GM12878 (cell line): ENCODE results near the gene COX10. TPM values are rescaled to one million over a fixed set of nuclear protein-coding genes. Genes with fewer than 3 reads are reported as not detected.

Experiments
- ATAC-seq: fragments of 200-7000 bp; cut with Tn5 transposase; 3 replicates; pipeline ENCODE4 v1.9.1; 2020; ENCODE audit warnings: mild to moderate bottlenecking, moderate library complexity
- BruUV-seq: library from RNA; stranded (reverse); fragments of 400-500 nt; replicated peaks from 2 replicates; lab custom pipeline; 2021; lab: Mats Ljungman, UMichigan
- CTCF ChIA-PET: fragments of 300-600 bp; sonication (Branson Sonifier 250); formaldehyde crosslinking; extraction: SDS; loops from one replicate; lab custom pipeline; 2021; ENCODE audit warnings: inconsistent platforms; lab: Yijun Ruan, JAX
- POLR2A ChIA-PET: fragments of 350-600 bp; formaldehyde crosslinking; extraction: SDS; loops from one replicate; lab custom pipeline; 2021; ENCODE audit warnings: inconsistent platforms; lab: Charles Lee
- RAD21 ChIA-PET: fragments of 300-600 bp; sonication (Branson Sonifier 250); formaldehyde crosslinking; loops from one replicate; lab custom pipeline; 2023; ENCODE audit warnings: antibody characterized with exemption; ENCODE audit not compliant: unreplicated experiment; lab: Charles Lee
- SMC1A ChIA-PET: fragments of 300-600 bp; sonication (Branson Sonifier 250); formaldehyde crosslinking; loops from one replicate; lab custom pipeline; 2023; ENCODE audit not compliant: unreplicated experiment, uncharacterized antibody; lab: Charles Lee
- DNase-seq: peaks from one replicate; pipeline ENCODE4 v3.0.0-alpha.2; 2011; ENCODE audit warnings: low read depth, low spot score
- FAIRE-seq: peaks from 3 replicates; lab custom pipeline; 2011; peaks lifted over from hg19 to GRCh38; lab: Jason Lieb, UNC
- H2AFZ ChIP-seq: 2 replicates; pipeline ENCODE4 v1.6.0; 2011; ENCODE audit warnings: low read depth, low read length, control low read depth; ENCODE audit not compliant: control insufficient read depth
- H3K27ac ChIP-seq: 2 replicates; pipeline ENCODE4 v1.5.1; 2011; ENCODE audit warnings: control low read depth; ENCODE audit not compliant: control insufficient read depth, insufficient read depth
- H3K27me3 ChIP-seq, 2 experiments: replicated peaks in 1 of 2; 2 replicates each; pipeline versions ENCODE4 v1.6.0 to v1.6.1; 2011; ENCODE audit warnings: low read length in 1 of 2; ENCODE audit not compliant: control insufficient read depth in 2 of 2, insufficient read depth in 2 of 2
- H3K36me3 ChIP-seq, 2 experiments: 2 replicates each; pipeline ENCODE4 v1.5.1; 2011; ENCODE audit warnings: low read length in 1 of 2; ENCODE audit not compliant: control insufficient read depth in 2 of 2, insufficient read depth in 2 of 2
- H3K4me1 ChIP-seq: 2 replicates; pipeline ENCODE4 v1.6.1; 2011; ENCODE audit warnings: mild to moderate bottlenecking, low read length, moderate library complexity, mixed read lengths; ENCODE audit not compliant: control insufficient read depth, insufficient read depth
- H3K4me2 ChIP-seq: 2 replicates; pipeline ENCODE4 v1.6.0; 2011; ENCODE audit warnings: control low read depth; ENCODE audit not compliant: control insufficient read depth, insufficient read depth
- H3K4me3 ChIP-seq: fragments of 200-600 bp; sonication (generic); 2 replicates; pipeline ENCODE4 v1.5.1; 2016
- H3K79me2 ChIP-seq: 2 replicates; pipeline ENCODE4 v1.6.0; 2011; ENCODE audit warnings: low read length; ENCODE audit not compliant: control insufficient read depth, insufficient read depth
- H3K9ac ChIP-seq: 2 replicates; pipeline ENCODE4 v1.8.0; 2011; ENCODE audit warnings: low read length, control low read depth, mixed read lengths; ENCODE audit not compliant: control insufficient read depth, insufficient read depth
- H3K9me3 ChIP-seq: replicated peaks from 3 replicates; pipeline ENCODE4 v1.5.1; 2011; ENCODE audit warnings: mild to moderate bottlenecking, low read length; ENCODE audit not compliant: control insufficient read depth, insufficient read depth
- H4K20me1 ChIP-seq: 2 replicates; pipeline ENCODE4 v1.6.0; 2011; ENCODE audit not compliant: control insufficient read depth, insufficient read depth
- CHD1 ChIP-seq: IDR thresholded peaks from 2 replicates; pipeline ENCODE4 v1.6.1; 2012; ENCODE audit warnings: low read depth, low read length, improper control_type of control experiment
- EZH2 ChIP-seq: IDR thresholded peaks from 2 replicates; pipeline ENCODE4 v1.6.1; 2012; ENCODE audit warnings: low read depth, mild to moderate bottlenecking, control low read depth, inconsistent platforms, low read length, borderline replicate concordance; ENCODE audit not compliant: control insufficient read depth
- FOS ChIP-seq: IDR thresholded peaks from 3 replicates; pipeline ENCODE4 v1.6.1; 2011; ENCODE audit warnings: borderline replicate concordance; ENCODE audit not compliant: insufficient read length; ENCODE audit errors: extremely low read depth
- RB1 ChIP-seq: fragments of 450-650 bp; formaldehyde crosslinking; IDR thresholded peaks from 2 replicates; pipeline ENCODE4 v1.6.1; 2017; ENCODE audit warnings: mild to moderate bottlenecking, borderline replicate concordance
- STAT3 ChIP-seq: IDR thresholded peaks from 2 replicates; pipeline ENCODE4 v1.6.1; 2011; ENCODE audit warnings: low read depth, low read length, improper control_type of control experiment
- ZNF207 ChIP-seq: fragments of 450-650 bp; IDR thresholded peaks from 2 replicates; pipeline ENCODE4 v1.6.1; 2014; ENCODE audit warnings: antibody characterized with exemption, mild to moderate bottlenecking, borderline replicate concordance
- WGBS: methylation state at CpG from one replicate; pipeline ENCODE4 v1.1.6; 2016; ENCODE audit warnings: low lambda C conversion rate; ENCODE audit not compliant: insufficient replicate concordance, insufficient coverage; ENCODE audit errors: missing lambda C conversion rate; 5-methylcytosine and 5-hydroxymethylcytosine counted together
- in situ Hi-C: fragments of 300-500 bp; cut with MboI; formaldehyde crosslinking; loops from 9 replicates; pipeline ENCODE4 v1.14.3; 2018; ENCODE audit warnings: mixed read lengths
- intact Hi-C: fragments of 100-400 bp; cut with micrococcal nuclease; formaldehyde crosslinking; loops from one replicate; pipeline ENCODE4 v1.14.2; 2022; ENCODE audit not compliant: unreplicated experiment
- polyA plus RNA-seq, 11 experiments: library from polyadenylated mRNA; depleted of rRNA in 4 of 11; unstranded in 6 of 11; stranded (reverse) in 5 of 11; fragments of >200 nt; fragmentation: Nextera tagmentation in 4 of 11; fragmentation: Illumina TruSeq in 1 of 11; extraction: Ambion mirVana in 4 of 11; extraction: Trizol in 1 of 11; gene quantifications; 1 replicate in 1 of 11; 2 replicates in 10 of 11; pipeline versions ENCODE4 v1.2.1 to v1.2.3, GENCODE V29; 2011 to 2016; ENCODE audit warnings: inconsistent platforms in 2 of 11, missing spikeins in 2 of 11, low read depth in 1 of 11
- total RNA-seq, 4 experiments: library from RNA; depleted of rRNA in 3 of 4; stranded (reverse); fragments of >200 nt in 3 of 4; fragmentation: Illumina TruSeq in 1 of 4; extraction: Trizol in 1 of 4; gene quantifications; 2 replicates each; pipeline versions ENCODE4 v1.2.1 to v1.2.3, GENCODE V29; 2013 to 2021
- TF ChIP-seq, protein P1 (sequence below): fragments of 450-650 bp; IDR thresholded peaks from 2 replicates; pipeline ENCODE4 v1.6.1; 2016; ENCODE audit warnings: mild to moderate bottlenecking
- TF ChIP-seq, protein P2 (sequence below): fragments of 450-650 bp; IDR thresholded peaks from 2 replicates; pipeline ENCODE4 v1.6.1; 2016; ENCODE audit warnings: mild to moderate bottlenecking, moderate library complexity, borderline replicate concordance
- TF ChIP-seq, protein P3 (sequence below): fragments of 450-650 bp; IDR thresholded peaks from 2 replicates; pipeline ENCODE4 v1.6.1; 2017; ENCODE audit warnings: low read depth, mild to moderate bottlenecking, moderate library complexity

Gene COX10
- total and polyA plus RNA-seq, 10 of the 15 experiments (the other 5 are each of a cell fraction or from before 2014, with no cell fraction given) = 9.6 to 29.4 (median 21.3) TPM

DNA sequence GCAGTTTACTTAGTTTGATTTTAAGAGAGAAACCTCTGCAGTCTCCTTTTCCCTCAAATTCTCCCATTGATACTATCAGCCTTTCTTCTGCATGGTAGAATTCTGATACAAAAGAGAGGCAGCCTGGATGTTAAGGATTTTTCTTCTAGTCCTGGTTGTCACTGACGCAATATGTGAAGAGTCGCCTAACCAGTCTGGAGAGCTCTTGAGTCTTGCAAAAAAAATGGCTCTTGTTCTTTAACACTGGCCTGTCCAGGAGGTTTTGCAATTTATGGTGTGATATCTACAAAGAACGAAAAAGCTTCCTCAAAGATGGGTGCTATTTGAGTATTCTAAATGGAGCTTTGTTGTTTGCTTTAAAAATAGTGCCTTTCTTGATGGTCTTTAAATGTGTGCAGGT lies 28.9 kb downstream of the COX10 start:
- Histone ChIP-seq H2AFZ (no peak overlapping the region), H3K9me3 (no peaks in the 10 kb centered on the region), H3K4me2 (no peak overlapping the region), H3K27me3 (no peaks in the 10 kb centered on the region), H3K27ac (no peak overlapping the region), H3K79me2 (peaks cover 3% of the 10 kb centered on the region), H3K9ac (no peak overlapping the region), H3K4me1 (no peaks in the 10 kb centered on the region; the same call in 1 of the 2 replicates), H3K4me3 (no peak overlapping the region), H4K20me1 (no peaks in the 10 kb centered on the region), H3K36me3 (peaks cover 0 to 4% of the 10 kb centered on the region in 2 experiments; a peak in 3 of 4 replicates)
- in situ Hi-C loops = no loop called here
- ATAC-seq (no peak), DNase-seq (no peak), FAIRE-seq (no peak)
- ChIA-PET CTCF (no interaction called here), POLR2A (no interaction called here), RAD21 (no interaction called here), SMC1A (interaction anchor here (1.3 kb wide), 1 partner anchor 9 kb away, joined by 7 read pairs; no protein-coding TSS in a partner anchor)
- TF ChIP-seq FOS = no peak
- no peak for TF ChIP-seq STAT3
- TF ChIP-seq, protein P1, sequence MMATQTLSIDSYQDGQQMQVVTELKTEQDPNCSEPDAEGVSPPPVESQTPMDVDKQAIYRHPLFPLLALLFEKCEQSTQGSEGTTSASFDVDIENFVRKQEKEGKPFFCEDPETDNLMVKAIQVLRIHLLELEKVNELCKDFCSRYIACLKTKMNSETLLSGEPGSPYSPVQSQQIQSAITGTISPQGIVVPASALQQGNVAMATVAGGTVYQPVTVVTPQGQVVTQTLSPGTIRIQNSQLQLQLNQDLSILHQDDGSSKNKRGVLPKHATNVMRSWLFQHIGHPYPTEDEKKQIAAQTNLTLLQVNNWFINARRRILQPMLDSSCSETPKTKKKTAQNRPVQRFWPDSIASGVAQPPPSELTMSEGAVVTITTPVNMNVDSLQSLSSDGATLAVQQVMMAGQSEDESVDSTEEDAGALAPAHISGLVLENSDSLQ = no peak
- TF ChIP-seq, protein P2, sequence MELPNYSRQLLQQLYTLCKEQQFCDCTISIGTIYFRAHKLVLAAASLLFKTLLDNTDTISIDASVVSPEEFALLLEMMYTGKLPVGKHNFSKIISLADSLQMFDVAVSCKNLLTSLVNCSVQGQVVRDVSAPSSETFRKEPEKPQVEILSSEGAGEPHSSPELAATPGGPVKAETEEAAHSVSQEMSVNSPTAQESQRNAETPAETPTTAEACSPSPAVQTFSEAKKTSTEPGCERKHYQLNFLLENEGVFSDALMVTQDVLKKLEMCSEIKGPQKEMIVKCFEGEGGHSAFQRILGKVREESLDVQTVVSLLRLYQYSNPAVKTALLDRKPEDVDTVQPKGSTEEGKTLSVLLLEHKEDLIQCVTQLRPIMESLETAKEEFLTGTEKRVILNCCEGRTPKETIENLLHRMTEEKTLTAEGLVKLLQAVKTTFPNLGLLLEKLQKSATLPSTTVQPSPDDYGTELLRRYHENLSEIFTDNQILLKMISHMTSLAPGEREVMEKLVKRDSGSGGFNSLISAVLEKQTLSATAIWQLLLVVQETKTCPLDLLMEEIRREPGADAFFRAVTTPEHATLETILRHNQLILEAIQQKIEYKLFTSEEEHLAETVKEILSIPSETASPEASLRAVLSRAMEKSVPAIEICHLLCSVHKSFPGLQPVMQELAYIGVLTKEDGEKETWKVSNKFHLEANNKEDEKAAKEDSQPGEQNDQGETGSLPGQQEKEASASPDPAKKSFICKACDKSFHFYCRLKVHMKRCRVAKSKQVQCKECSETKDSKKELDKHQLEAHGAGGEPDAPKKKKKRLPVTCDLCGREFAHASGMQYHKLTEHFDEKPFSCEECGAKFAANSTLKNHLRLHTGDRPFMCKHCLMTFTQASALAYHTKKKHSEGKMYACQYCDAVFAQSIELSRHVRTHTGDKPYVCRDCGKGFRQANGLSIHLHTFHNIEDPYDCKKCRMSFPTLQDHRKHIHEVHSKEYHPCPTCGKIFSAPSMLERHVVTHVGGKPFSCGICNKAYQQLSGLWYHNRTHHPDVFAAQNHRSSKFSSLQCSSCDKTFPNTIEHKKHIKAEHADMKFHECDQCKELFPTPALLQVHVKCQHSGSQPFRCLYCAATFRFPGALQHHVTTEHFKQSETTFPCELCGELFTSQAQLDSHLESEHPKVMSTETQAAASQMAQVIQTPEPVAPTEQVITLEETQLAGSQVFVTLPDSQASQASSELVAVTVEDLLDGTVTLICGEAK = no peak
- no peak for TF ChIP-seq EZH2
- no peak for TF ChIP-seq RB1
- TF ChIP-seq CHD1 = no peak
- TF ChIP-seq ZNF207 = no peak
- TF ChIP-seq, protein P3, sequence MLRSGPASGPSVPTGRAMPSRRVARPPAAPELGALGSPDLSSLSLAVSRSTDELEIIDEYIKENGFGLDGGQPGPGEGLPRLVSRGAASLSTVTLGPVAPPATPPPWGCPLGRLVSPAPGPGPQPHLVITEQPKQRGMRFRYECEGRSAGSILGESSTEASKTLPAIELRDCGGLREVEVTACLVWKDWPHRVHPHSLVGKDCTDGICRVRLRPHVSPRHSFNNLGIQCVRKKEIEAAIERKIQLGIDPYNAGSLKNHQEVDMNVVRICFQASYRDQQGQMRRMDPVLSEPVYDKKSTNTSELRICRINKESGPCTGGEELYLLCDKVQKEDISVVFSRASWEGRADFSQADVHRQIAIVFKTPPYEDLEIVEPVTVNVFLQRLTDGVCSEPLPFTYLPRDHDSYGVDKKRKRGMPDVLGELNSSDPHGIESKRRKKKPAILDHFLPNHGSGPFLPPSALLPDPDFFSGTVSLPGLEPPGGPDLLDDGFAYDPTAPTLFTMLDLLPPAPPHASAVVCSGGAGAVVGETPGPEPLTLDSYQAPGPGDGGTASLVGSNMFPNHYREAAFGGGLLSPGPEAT = no peak
- WGBS = 98% methylated on average over 3 of the region's 3 CpGs
- no TSS peak for BruUV-seq
- intact Hi-C loops = no loop called here
